Neural progenitor cell (in vitro differentiated cells): ENCODE data around the gene LMBR1L. TPM values are rescaled to one million over a fixed set of nuclear protein-coding genes. Genes with fewer than 3 reads are reported as not detected.

Source experiments
- DNase-seq: peaks from one replicate; pipeline ENCODE4 v3.0.0-alpha.2; 2016; ENCODE audit warnings: low spot score
- H2AFZ ChIP-seq: fragments of 200-600 bp; sonication (generic); replicated peaks from 2 replicates; pipeline ENCODE4 v1.6.1; 2016; ENCODE audit warnings: antibody characterized with exemption
- H3F3A ChIP-seq: fragments of 200-600 bp; sonication (generic); 2 replicates; pipeline ENCODE4 v1.6.1; 2016; ENCODE audit warnings: antibody characterized with exemption, low read depth
- H3K27ac ChIP-seq: fragments of 200-600 bp; sonication (generic); 2 replicates; pipeline ENCODE4 v1.5.1; 2016; ENCODE audit warnings: mild to moderate bottlenecking
- H3K27me3 ChIP-seq: fragments of 200-600 bp; sonication (generic); 2 replicates; pipeline ENCODE4 v1.6.1; 2016; ENCODE audit warnings: mild to moderate bottlenecking, moderate library complexity
- H3K36me3 ChIP-seq: fragments of 200-600 bp; sonication (generic); 2 replicates; pipeline ENCODE4 v1.5.1; 2016
- H3K4me1 ChIP-seq: fragments of 200-600 bp; sonication (generic); 2 replicates; pipeline ENCODE4 v1.6.1; 2016; ENCODE audit warnings: mixed run types
- H3K4me2 ChIP-seq: fragments of 200-600 bp; sonication (generic); 2 replicates; pipeline ENCODE4 v1.6.1; 2016
- H3K4me3 ChIP-seq: fragments of 200-600 bp; sonication (generic); 2 replicates; pipeline ENCODE4 v1.5.1; 2016
- H3K79me2 ChIP-seq: fragments of 200-600 bp; sonication (generic); 2 replicates; pipeline ENCODE4 v1.6.1; 2016; ENCODE audit warnings: low read depth
- H3K9ac ChIP-seq: fragments of 200-600 bp; sonication (generic); 2 replicates; pipeline ENCODE4 v1.6.1; 2016
- H3K9me3 ChIP-seq: fragments of 200-600 bp; sonication (generic); 2 replicates; pipeline ENCODE4 v1.5.1; 2016; ENCODE audit warnings: low read depth
- H4K20me1 ChIP-seq: fragments of 200-600 bp; sonication (generic); 2 replicates; pipeline ENCODE4 v1.6.1; 2016; ENCODE audit warnings: low read depth
- H3K27ac Mint-ChIP-seq: 3 replicates; pipeline ENCODE4 v1.8.0; 2021; ENCODE audit warnings: mixed read lengths
- H3K27me3 Mint-ChIP-seq: 2 replicates; pipeline ENCODE4 v1.8.0; 2022; ENCODE audit warnings: low read depth, mild to moderate bottlenecking, inconsistent platforms, moderate library complexity, mixed read lengths; ENCODE audit not compliant: insufficient read depth
- H3K36me3 Mint-ChIP-seq: 3 replicates; pipeline ENCODE4 v1.8.0; 2021; ENCODE audit warnings: mixed read lengths
- H3K4me1 Mint-ChIP-seq: 3 replicates; pipeline ENCODE4 v1.8.0; 2021; ENCODE audit warnings: mixed read lengths
- H3K4me3 Mint-ChIP-seq: 3 replicates; pipeline ENCODE4 v1.8.0; 2021; ENCODE audit warnings: mild to moderate bottlenecking, moderate library complexity, mixed read lengths
- H3K9me3 Mint-ChIP-seq: 3 replicates; pipeline ENCODE4 v1.8.0; 2020; ENCODE audit warnings: mixed read lengths
- EZH2 ChIP-seq: fragments of 200-600 bp; sonication (generic); IDR thresholded peaks from 2 replicates; pipeline ENCODE4 v1.6.1; 2017; ENCODE audit warnings: antibody characterized with exemption, mild to moderate bottlenecking, moderate library complexity
- EZH2phosphoT487 ChIP-seq: fragments of 200-600 bp; sonication (generic); IDR thresholded peaks from 2 replicates; pipeline ENCODE4 v1.6.1; 2017; ENCODE audit warnings: antibody characterized with exemption
- total RNA-seq: library from RNA; depleted of rRNA; stranded (reverse); fragments of >200 nt; gene quantifications from 2 replicates; pipeline ENCODE4 v1.2.3, GENCODE V29; 2015; ENCODE audit warnings: low replicate concordance
- TF ChIP-seq, protein P1 (sequence below): fragments of 200-600 bp; sonication (generic); IDR thresholded peaks from 2 replicates; pipeline ENCODE4 v1.5.1; 2017; ENCODE audit warnings: antibody characterized with exemption, mild to moderate bottlenecking

LMBR1L gene
- total RNA-seq, 1 donor from 2014 or later = 32.7 TPM

DNA sequence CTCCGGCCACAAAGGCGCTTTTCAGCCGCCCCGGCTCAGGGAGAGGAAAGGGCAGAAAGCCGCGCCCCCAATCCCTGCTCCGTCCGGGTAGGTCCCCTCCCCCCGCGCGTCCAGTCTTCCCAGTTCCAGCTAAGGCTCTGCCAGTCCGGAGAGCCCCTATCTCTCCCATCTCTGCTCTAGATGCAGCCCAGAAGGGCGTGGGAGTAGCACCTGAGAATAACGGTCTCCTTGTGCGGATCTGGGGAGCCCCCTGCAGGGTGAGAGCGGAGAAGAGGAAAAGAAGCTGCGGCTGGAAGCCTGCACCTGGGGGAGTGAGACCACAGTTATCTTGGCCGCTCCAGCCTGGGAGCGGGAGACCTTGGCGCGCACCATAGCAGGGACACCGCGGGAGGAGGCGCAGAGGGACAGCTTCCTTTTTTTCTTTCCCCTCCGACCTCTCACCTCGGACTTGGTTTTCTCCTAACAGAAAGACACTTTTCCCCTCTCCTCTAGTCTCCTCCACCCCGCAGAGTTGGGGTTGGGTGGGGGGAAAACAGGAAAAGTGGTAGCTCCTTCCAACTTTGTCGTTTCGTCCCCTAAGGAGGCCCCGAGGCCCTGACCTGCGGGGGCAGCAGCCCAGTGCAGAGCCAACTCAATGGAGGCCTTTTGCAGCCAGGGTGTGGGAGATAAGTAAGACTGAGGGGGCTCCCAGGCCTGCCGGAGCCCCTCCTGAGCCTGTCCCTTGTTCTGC, 18.4 kb downstream of the LMBR1L start:
- H3K4me3 ChIP-seq = peak overlapping the region; percentile 45
- peak; percentile 39 for TF ChIP-seq EZH2
- TF ChIP-seq EZH2phosphoT487 = no peak
- TF ChIP-seq, protein P1, sequence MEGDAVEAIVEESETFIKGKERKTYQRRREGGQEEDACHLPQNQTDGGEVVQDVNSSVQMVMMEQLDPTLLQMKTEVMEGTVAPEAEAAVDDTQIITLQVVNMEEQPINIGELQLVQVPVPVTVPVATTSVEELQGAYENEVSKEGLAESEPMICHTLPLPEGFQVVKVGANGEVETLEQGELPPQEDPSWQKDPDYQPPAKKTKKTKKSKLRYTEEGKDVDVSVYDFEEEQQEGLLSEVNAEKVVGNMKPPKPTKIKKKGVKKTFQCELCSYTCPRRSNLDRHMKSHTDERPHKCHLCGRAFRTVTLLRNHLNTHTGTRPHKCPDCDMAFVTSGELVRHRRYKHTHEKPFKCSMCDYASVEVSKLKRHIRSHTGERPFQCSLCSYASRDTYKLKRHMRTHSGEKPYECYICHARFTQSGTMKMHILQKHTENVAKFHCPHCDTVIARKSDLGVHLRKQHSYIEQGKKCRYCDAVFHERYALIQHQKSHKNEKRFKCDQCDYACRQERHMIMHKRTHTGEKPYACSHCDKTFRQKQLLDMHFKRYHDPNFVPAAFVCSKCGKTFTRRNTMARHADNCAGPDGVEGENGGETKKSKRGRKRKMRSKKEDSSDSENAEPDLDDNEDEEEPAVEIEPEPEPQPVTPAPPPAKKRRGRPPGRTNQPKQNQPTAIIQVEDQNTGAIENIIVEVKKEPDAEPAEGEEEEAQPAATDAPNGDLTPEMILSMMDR = peak; percentile 51
- DNase-seq = peak; percentile 90
- Mint-ChIP-seq H3K9me3 (peaks cover 2% of the 10 kb centered on the region), H3K36me3 (peaks cover 16% of the 10 kb centered on the region), H3K4me1 (peaks cover 52% of the 10 kb centered on the region), H3K4me3 (peak overlapping the region; percentile 81), H3K27me3 (peaks cover 79% of the 10 kb centered on the region), H3K27ac (no peak overlapping the region)
- H3K9ac ChIP-seq = no peak overlapping the region
- peaks cover 85% of the 10 kb centered on the region for H3K27me3 ChIP-seq
- H3K9me3 ChIP-seq = no peaks in the 10 kb centered on the region
- peak overlapping the region; percentile 82 for H3K4me2 ChIP-seq
- peaks cover 52% of the 10 kb centered on the region for H3F3A ChIP-seq
- no peaks in the 10 kb centered on the region for H3K36me3 ChIP-seq
- H3K27ac ChIP-seq = no peak overlapping the region
- peaks cover 40% of the 10 kb centered on the region for H3K4me1 ChIP-seq
- peak overlapping the region; percentile 74 for H2AFZ ChIP-seq
- peaks cover 37% of the 10 kb centered on the region for H4K20me1 ChIP-seq
- H3K79me2 ChIP-seq = no peaks in the 10 kb centered on the region

DNA sequence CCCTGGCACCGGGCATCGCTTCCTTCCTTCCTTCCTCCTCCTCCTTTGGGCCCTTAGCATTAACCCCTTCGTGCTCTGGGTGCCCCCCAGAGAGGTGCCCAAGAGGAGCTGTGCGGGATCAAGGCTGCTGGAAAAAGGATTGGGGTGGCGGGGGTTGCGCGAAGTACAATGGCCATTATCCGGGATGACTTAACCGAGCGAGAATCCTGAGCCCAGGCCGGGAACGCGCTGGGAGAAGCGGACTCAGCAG, 18.9 kb downstream of the LMBR1L start:
- Histone ChIP-seq H3F3A (peaks cover 52% of the 10 kb centered on the region), H3K27ac (no peak overlapping the region), H4K20me1 (peaks cover 37% of the 10 kb centered on the region), H2AFZ (peak overlapping the region; percentile 74), H3K4me2 (peak overlapping the region; percentile 82), H3K4me3 (peak overlapping the region; percentile 45), H3K4me1 (peaks cover 40% of the 10 kb centered on the region), H3K27me3 (peaks cover 90% of the 10 kb centered on the region), H3K36me3 (no peaks in the 10 kb centered on the region), H3K9ac (no peak overlapping the region), H3K9me3 (no peaks in the 10 kb centered on the region), H3K79me2 (no peaks in the 10 kb centered on the region)
- TF ChIP-seq, protein P1 = no peak
- peak; percentile 42 for TF ChIP-seq EZH2
- Mint-ChIP-seq H3K36me3 (peaks cover 16% of the 10 kb centered on the region), H3K27me3 (peaks cover 81% of the 10 kb centered on the region), H3K4me3 (peak overlapping the region; percentile 81), H3K4me1 (peaks cover 52% of the 10 kb centered on the region), H3K9me3 (peaks cover 2% of the 10 kb centered on the region), H3K27ac (no peak overlapping the region)
- no peak for DNase-seq

DNA sequence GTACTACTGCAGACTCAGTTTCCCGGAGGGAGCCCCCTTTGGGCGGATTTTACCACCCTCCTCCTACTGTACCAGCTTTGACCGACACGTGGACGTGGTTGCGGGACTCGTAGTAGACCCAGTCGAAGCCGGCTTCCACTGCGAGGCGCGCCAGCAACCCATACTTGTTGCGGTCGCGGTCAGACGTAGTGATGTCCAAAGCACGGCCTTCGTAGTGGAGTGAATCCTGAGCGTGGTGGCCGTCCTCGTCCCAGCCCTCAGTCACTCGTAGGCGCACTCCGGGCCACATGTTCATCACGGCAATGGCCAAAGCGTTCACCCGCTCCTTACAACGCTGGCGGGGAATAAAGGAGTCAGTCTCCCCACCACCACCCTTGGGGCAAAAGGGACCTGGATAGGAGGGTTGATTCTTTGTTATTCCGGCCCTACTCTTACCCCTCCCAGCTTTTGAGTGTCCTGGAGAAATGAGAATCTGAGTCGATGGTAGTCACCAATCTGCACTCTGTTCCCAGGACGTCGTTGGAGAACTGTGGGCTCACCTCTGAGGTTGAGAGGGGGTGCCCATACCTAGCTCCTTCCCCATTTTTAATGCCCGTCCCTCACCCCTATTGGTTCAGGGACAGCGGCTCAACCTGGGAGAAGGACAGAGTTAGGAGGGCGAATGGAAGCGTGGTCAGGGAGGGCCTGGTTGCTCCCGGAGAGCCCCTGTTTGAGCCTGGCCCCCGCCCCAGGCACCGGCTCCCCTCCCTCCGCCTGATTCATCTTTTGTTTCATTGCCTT, 19.4 kb downstream of the LMBR1L start:
- DNase-seq = peak; percentile 38
- Histone ChIP-seq H3K4me2 (peak overlapping the region; percentile 82), H3K9ac (no peak overlapping the region), H3K4me3 (peak overlapping the region; percentile 45), H3F3A (peaks cover 56% of the 10 kb centered on the region), H4K20me1 (peaks cover 37% of the 10 kb centered on the region), H2AFZ (peak overlapping the region; percentile 74), H3K27ac (no peak overlapping the region), H3K9me3 (no peaks in the 10 kb centered on the region), H3K27me3 (peaks cover 95% of the 10 kb centered on the region), H3K4me1 (peaks cover 40% of the 10 kb centered on the region), H3K36me3 (no peaks in the 10 kb centered on the region), H3K79me2 (no peaks in the 10 kb centered on the region)
- Mint-ChIP-seq H3K4me3 (peak overlapping the region; percentile 81), H3K36me3 (peaks cover 12% of the 10 kb centered on the region), H3K9me3 (peaks cover 2% of the 10 kb centered on the region), H3K27me3 (peaks cover 81% of the 10 kb centered on the region), H3K27ac (no peak overlapping the region), H3K4me1 (peaks cover 52% of the 10 kb centered on the region)
- TF ChIP-seq, protein P1 = no peak
- TF ChIP-seq EZH2 (no peak), EZH2phosphoT487 (no peak)
